B cell (primary cell): ENCODE data around the gene C16orf86. TPM values are rescaled to one million over a fixed set of nuclear protein-coding genes. Genes with fewer than 3 reads are reported as not detected.

Experiments
- ATAC-seq: fragments of 200-7000 bp; cut with Tn5 transposase; one replicate; pipeline ENCODE4 v1.10.0; 2021; ENCODE audit warnings: low read depth, mild to moderate bottlenecking, moderate number of reproducible peaks, moderate library complexity
- CTCF ChIA-PET: fragments of 350-600 bp; sonication (Branson Sonifier 250); formaldehyde crosslinking; loops from one replicate; lab custom pipeline; 2021; ENCODE audit warnings: antibody characterized with exemption, inconsistent platforms; lab: Charles Lee
- POLR2A ChIA-PET: fragments of 350-600 bp; sonication (Branson Sonifier 250); formaldehyde crosslinking; loops from one replicate; lab custom pipeline; 2021; ENCODE audit warnings: antibody characterized with exemption; lab: Charles Lee
- DNase-seq: peaks from one replicate; pipeline ENCODE4 v3.0.0; 2013
- H2AFZ ChIP-seq: 2 replicates; pipeline ENCODE4 v1.6.1; 2012; ENCODE audit warnings: mild to moderate bottlenecking, low read depth, low read length; ENCODE audit not compliant: insufficient read depth, poor library complexity, severe bottlenecking
- H3K27ac ChIP-seq, 2 donors: 1 replicate in 1 of 2; 2 replicates in 1 of 2; pipeline ENCODE4 v1.5.1; 2012 to 2013; ENCODE audit warnings: low read length in 2 of 2, mild to moderate bottlenecking in 2 of 2, moderate library complexity in 1 of 2
- H3K27me3 ChIP-seq, 4 experiments: fragments of 200-600 bp in 1 of 4; sonication (generic) in 1 of 4; replicated peaks in 1 of 4; 1 replicate in 2 of 4; 2 replicates in 2 of 4; pipeline versions ENCODE4 v1.6.1 to v1.7.0; 2013 to 2016; ENCODE audit warnings: low read length in 3 of 4, mild to moderate bottlenecking in 2 of 4, mixed read lengths in 1 of 4, moderate library complexity in 1 of 4; ENCODE audit not compliant: insufficient read depth in 4 of 4, control insufficient read depth in 3 of 4; ENCODE audit errors: control extremely low read depth in 1 of 4
- H3K36me3 ChIP-seq, 2 experiments: replicated peaks in 1 of 2; 1 replicate in 1 of 2; 2 replicates in 1 of 2; pipeline versions ENCODE4 v1.6.1 to v1.7.1; 2013; ENCODE audit warnings: low read length in 1 of 2; ENCODE audit not compliant: insufficient read depth in 2 of 2, control insufficient read depth in 1 of 2; ENCODE audit errors: control extremely low read depth in 1 of 2, extremely low read depth in 1 of 2
- H3K4me1 ChIP-seq, 2 donors: fragments of 200-600 bp in 1 of 2; sonication (generic) in 1 of 2; 1 replicate in 1 of 2; 2 replicates in 1 of 2; pipeline versions ENCODE4 v1.5.1 to v1.6.1; 2013 to 2017; ENCODE audit warnings: low read length in 2 of 2; ENCODE audit not compliant: control insufficient read depth in 2 of 2, insufficient read depth in 2 of 2
- H3K4me2 ChIP-seq: replicated peaks from 2 replicates; pipeline ENCODE3; 2012; ENCODE audit warnings: mild to moderate bottlenecking, low read depth, low read length; ENCODE audit not compliant: poor library complexity, severe bottlenecking
- H3K4me3 ChIP-seq, 5 experiments: fragments of 200-600 bp in 1 of 5; sonication (generic) in 1 of 5; 1 replicate in 3 of 5; 2 replicates in 2 of 5; pipeline versions ENCODE4 v1.5.1 to v1.7.0; 2011 to 2016; ENCODE audit warnings: low read length in 4 of 5, mild to moderate bottlenecking in 4 of 5, low read depth in 2 of 5, control low read depth in 1 of 5, moderate library complexity in 1 of 5; ENCODE audit not compliant: insufficient read depth in 1 of 5; ENCODE audit errors: control extremely low read depth in 1 of 5, extremely low read depth in 1 of 5
- H3K79me2 ChIP-seq: fragments of 200-600 bp; sonication (generic); one replicate; pipeline ENCODE4 v1.6.0; 2016; ENCODE audit warnings: low read length; ENCODE audit not compliant: control insufficient read depth, insufficient read depth
- H3K9ac ChIP-seq: fragments of 200-600 bp; sonication (generic); 2 replicates; pipeline ENCODE4 v1.6.1; 2017; ENCODE audit warnings: mild to moderate bottlenecking, low read length, moderate library complexity
- H3K9me3 ChIP-seq, 3 donors: one replicate each; pipeline versions ENCODE4 v1.6.1 to v1.7.1; 2013; ENCODE audit warnings: low read length in 2 of 3; ENCODE audit not compliant: control insufficient read depth in 2 of 3, insufficient read depth in 1 of 3; ENCODE audit errors: control extremely low read depth in 1 of 3
- H4K20me1 ChIP-seq: 2 replicates; pipeline ENCODE4 v1.6.0; 2012; ENCODE audit warnings: mild to moderate bottlenecking, low read length; ENCODE audit not compliant: insufficient read depth, control insufficient read depth, poor library complexity, severe bottlenecking
- H3K27ac Mint-ChIP-seq: one replicate; pipeline ENCODE4 v1.8.0; 2021; ENCODE audit warnings: mixed read lengths
- H3K27me3 Mint-ChIP-seq: one replicate; pipeline ENCODE4 v1.8.0; 2021; ENCODE audit warnings: mixed read lengths
- H3K4me1 Mint-ChIP-seq: one replicate; pipeline ENCODE4 v1.8.0; 2021; ENCODE audit warnings: mixed read lengths
- H3K4me3 Mint-ChIP-seq: one replicate; pipeline ENCODE4 v1.8.0; 2021; ENCODE audit warnings: mixed read lengths
- H3K9me3 Mint-ChIP-seq: one replicate; pipeline ENCODE4 v1.8.0; 2022; ENCODE audit warnings: mixed read lengths; ENCODE audit not compliant: insufficient read depth
- CTCF ChIP-seq: fragments of 200-600 bp; IDR thresholded peaks from one replicate; pipeline ENCODE4 v1.8.0; 2022; ENCODE audit warnings: antibody characterized with exemption, mild to moderate bottlenecking
- EZH2 ChIP-seq: IDR thresholded peaks from 2 replicates; pipeline ENCODE4 v1.6.1; 2012; ENCODE audit warnings: borderline replicate concordance, low read depth, mild to moderate bottlenecking, moderate library complexity, low read length; ENCODE audit not compliant: insufficient read depth, poor library complexity, severe bottlenecking
- WGBS: methylation state at CpG from one replicate; pipeline ENCODE4 v1.1.5; 2013; ENCODE audit warnings: missing lambda C conversion rate; ENCODE audit not compliant: insufficient coverage; 5-methylcytosine and 5-hydroxymethylcytosine counted together
- intact Hi-C: fragments of 100-400 bp; cut with micrococcal nuclease; formaldehyde crosslinking; loops from one replicate; pipeline ENCODE4 v1.10.0; 2022
- polyA plus RNA-seq: library from polyadenylated mRNA; depleted of rRNA; stranded (reverse); fragments of >200 nt; gene quantifications from 2 replicates; pipeline ENCODE4 v1.2.3, GENCODE V29; 2012
- total RNA-seq, 2 donors: library from RNA; stranded (reverse); fragments of 120-200 nt in 1 of 2; gene quantifications; 1 replicate in 1 of 2; 2 replicates in 1 of 2; pipeline versions ENCODE4 v1.2.3 to v1.2.4, GENCODE V29; 2013 to 2022

C16orf86 gene
- total and polyA plus RNA-seq, 2 donors (not counting 1 experiment from before 2014, with no cell fraction given), result 9.9 to 18.0 TPM

- ChIA-PET POLR2A (interaction anchor here (1.1 to 1.8 kb wide), 3 partner anchors 10 to 85 kb away, joined by 3 to 6 read pairs (median 4); partner anchors contain the start of gene ACD), CTCF (interaction anchor here (0.6 to 8.4 kb wide), 5 partner anchors 18 to 369 kb away, joined by 3 to 220 read pairs (median 4); partner anchors contain the start of gene CTCF)
- H3K4me3 Mint-ChIP-seq, result no peak overlapping the region
- H3K4me1 Mint-ChIP-seq, result peaks cover 20% of the 10 kb centered on the region
- no peaks in the 10 kb centered on the region for H3K27me3 ChIP-seq
- DNase-seq (no peak), ATAC-seq (no peak)
- peaks cover 12 to 20% of the 10 kb centered on the region in 2 donors for H3K4me1 ChIP-seq
- no peaks in the 10 kb centered on the region for H3K9me3 Mint-ChIP-seq
- H3K27ac Mint-ChIP-seq, result no peak overlapping the region
- WGBS, result 91% methylated on average over 6 of the region's 13 CpGs
- no peak overlapping the region for H3K4me2 ChIP-seq
- H3K27me3 Mint-ChIP-seq, result no peaks in the 10 kb centered on the region
- intact Hi-C loops, result no loop called here
- H4K20me1 ChIP-seq, result peaks cover 38% of the 10 kb centered on the region
- no peak overlapping the region for H2AFZ ChIP-seq
- H3K79me2 ChIP-seq, result peaks cover 62% of the 10 kb centered on the region
- no peak overlapping the region for H3K27ac ChIP-seq
- peaks cover 0 to 55% of the 10 kb centered on the region in 2 experiments for H3K36me3 ChIP-seq
- no peak for TF ChIP-seq EZH2
- no peak for TF ChIP-seq CTCF
- H3K4me3 ChIP-seq, result no peak overlapping the region
- H3K9me3 ChIP-seq, result no peaks in the 10 kb centered on the region
- H3K9ac ChIP-seq, result no peak overlapping the region
Measured at GRCh38 chr16:67647681-67648080, 18.9 kb upstream of the C16orf86 start.

DNA sequence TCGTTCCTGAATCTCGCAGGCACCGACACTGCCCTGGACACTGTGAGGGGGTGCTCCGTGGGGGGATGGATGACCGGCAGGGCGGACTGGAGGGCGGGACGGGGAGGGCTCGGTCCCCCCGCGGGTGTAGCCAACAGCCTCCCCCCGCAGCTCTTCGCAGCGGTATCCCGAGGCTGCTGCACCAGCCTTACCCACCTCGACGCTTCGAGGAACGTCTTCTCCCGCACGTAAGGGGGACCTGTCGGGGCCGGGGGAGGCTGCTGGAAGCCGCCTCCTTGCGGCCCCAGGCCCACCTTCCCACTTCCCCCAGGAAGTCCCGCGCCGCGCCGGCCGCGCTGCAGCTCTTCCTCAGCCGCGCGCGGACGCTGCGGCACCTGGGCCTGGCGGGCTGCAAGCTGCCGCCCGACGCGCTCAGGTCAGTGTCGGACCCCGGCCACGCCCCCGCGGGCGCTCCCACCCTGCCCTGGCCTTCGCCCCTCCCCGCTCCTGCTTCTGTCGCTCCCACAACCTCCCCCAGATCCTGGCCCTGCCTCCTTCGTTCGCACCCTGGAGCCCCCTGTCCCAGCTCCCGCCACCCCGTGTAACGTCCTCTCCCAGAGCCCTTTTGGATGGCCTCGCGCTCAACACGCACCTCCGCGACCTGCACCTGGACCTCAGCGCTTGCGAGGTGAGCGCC is 18.4 kb upstream of the C16orf86 start:
- no peaks in the 10 kb centered on the region for H3K27me3 ChIP-seq
- H3K27ac Mint-ChIP-seq, result no peak overlapping the region
- DNase-seq, result no peak

More for the DNA sequence above, 18.4 kb upstream of the C16orf86 start:
- Histone ChIP-seq H3K4me1 (peaks cover 12 to 20% of the 10 kb centered on the region in 2 donors), H3K9ac (no peak overlapping the region), H3K27ac (no peak overlapping the region), H3K4me2 (no peak overlapping the region), H3K9me3 (no peaks in the 10 kb centered on the region), H4K20me1 (peaks cover 38% of the 10 kb centered on the region), H3K79me2 (peaks cover 62% of the 10 kb centered on the region), H3K4me3 (no peak overlapping the region), H2AFZ (no peak overlapping the region), H3K36me3 (peaks cover 0 to 55% of the 10 kb centered on the region in 2 experiments)
- intact Hi-C loops, result no loop called here
- Mint-ChIP-seq H3K4me3 (no peak overlapping the region), H3K27me3 (no peaks in the 10 kb centered on the region), H3K9me3 (no peaks in the 10 kb centered on the region), H3K4me1 (peaks cover 20% of the 10 kb centered on the region)
- no peak for ATAC-seq
- TF ChIP-seq CTCF, result no peak
- TF ChIP-seq EZH2, result no peak
- POLR2A ChIA-PET, result interaction anchor here (1.1 to 1.8 kb wide), 2 partner anchors 10 to 86 kb away, joined by 3 to 6 read pairs; no protein-coding TSS in a partner anchor
- 97% methylated on average over 56 of the region's 65 CpGs for WGBS
- CTCF ChIA-PET, result interaction anchor here (0.7 to 8.4 kb wide), 4 partner anchors 86 to 234 kb away, joined by 4 to 220 read pairs (median 6); partner anchors contain the start of gene CTCF
